ENCODE data around the gene CNOT1.
A peak's percentile ranks its signal among the peaks of the same experiment; 100 is the strongest.
"Not testable (repeated sequence)": the region's sequence is repeated elsewhere in the genome, so short reads cannot be mapped to it uniquely, and the experiment has no call there.

CNOT1 gene

DNA sequence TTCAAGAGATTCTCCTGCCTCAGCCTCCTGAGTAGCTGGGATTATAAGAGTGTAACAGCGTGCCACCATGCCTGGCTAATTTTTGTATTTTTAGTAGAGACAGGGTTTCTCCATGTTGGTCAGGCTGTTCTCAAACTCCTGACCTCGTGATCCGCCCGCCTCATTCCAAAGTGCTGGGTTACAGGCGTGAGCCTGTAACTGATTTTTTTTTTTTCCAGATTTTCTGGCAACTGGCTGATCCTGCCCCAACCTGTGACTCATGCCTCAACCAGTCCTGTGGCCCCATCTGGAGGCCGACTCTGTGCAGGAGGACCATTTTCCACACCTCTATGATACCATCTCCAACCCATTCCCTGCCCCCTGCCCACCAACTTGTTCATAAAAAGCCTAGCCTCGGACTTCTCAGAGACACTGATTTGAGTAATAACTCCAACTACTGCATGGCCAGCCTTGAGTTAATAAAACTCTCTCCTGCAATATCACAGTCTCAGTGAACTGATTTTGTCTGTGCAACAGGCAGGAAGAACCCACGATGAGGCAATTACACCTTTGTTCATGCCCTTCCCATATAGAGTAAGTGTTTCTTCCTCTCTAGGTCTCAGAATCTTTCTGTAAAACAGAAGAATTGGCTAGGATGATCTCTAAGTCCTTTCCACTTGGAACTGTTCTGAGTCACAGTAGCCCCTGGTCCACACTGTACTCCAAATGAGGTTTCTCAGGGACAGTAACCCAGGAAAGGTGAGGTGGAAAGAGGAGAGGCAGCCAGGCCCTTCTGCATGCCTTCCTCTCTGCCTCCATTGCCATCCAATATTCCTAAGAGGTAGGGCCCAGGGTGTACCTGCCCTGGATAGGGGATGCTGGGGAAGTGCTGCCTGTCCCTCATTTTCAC is 8.8 kb upstream of the CNOT1 start:
- peak; percentile 11 for DNase-seq

DNA sequence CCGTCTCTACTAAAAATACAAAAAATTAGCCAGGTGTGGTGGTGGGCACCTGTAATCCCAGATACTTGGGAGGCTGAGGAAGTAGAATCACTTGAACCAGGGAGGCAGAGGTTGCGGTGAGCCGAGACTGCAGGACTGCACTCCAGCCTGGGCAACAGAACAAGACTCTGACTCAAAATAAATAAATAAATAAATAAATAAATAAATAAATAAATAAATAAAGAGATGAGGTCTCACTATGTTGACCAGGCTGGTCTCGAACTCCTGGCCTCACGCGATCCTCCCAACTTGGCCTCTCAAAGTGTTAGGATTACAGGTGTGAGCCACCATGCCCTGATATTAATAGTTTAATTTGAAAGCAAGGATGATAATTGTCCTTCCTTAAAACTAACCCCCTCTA is 7.4 kb upstream of the CNOT1 start:
- not testable (repeated sequence) for DNase-seq

DNA sequence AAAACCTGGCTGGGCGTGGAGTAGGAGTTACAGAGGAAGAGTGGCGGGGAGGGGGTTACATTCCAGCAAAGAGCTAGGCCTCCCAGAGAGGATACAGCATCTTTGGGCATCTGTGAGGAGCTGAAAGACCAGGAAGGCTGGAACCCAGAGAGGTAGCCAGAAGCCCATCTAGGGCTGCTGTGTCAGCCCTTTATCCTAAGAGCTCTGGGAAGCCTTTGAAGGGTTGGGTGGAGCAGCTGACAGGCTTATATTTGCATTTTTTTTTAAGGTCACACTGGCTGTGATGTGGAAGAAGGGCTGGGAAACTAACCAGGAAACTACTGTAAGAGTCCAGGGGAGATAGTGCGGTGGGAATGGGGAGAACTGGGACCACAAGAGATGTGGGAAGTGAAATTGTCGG is 6.8 kb upstream of the CNOT1 start:
- DNase-seq, result no peak

DNA sequence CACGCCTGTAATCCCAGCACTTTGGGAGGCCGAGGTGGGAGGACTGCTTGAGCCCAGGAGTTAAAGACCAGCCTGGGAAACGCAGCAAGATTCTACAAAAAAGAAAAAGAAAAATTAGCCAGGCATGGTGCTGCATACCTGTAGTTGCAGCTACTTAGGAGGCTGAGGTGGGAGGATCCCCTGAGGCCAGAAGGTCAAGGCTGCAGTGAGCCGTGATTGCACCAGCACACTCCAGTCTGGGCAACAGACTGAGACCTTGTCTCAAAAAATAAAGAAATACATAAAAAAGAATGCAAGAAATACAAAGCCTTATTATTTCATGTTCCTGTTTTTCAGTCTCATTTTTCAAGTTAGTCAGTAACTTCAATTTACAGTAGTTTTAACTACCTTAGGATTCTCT is 5.9 kb upstream of the CNOT1 start:
- DNase-seq, result no peak

DNA sequence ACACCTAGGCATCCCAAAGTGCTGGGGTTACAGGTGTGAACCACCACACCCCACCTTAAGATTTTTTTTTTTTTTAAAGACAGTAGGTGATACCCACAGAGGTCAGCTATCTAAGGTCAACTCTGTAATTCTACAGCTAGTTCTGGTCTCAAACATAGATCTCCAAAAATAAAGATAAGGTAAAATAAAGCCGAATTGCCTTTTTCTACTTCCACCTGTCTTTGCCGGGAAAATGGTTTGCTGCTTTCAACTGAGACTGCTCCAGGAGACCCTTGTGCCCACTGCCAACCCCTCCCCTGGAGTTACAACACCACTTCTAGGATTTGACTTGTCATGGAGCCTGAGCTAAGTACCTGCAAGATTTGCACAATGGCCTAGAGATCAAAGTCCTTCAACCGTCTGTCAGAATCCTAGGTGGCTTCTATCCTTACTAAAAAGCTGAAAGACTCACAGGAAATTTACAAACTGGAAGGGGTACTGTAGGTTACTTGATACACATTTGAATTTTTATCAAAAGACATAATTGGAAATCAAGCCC is 4.7 kb upstream of the CNOT1 start:
- DNase-seq, result no peak

DNA sequence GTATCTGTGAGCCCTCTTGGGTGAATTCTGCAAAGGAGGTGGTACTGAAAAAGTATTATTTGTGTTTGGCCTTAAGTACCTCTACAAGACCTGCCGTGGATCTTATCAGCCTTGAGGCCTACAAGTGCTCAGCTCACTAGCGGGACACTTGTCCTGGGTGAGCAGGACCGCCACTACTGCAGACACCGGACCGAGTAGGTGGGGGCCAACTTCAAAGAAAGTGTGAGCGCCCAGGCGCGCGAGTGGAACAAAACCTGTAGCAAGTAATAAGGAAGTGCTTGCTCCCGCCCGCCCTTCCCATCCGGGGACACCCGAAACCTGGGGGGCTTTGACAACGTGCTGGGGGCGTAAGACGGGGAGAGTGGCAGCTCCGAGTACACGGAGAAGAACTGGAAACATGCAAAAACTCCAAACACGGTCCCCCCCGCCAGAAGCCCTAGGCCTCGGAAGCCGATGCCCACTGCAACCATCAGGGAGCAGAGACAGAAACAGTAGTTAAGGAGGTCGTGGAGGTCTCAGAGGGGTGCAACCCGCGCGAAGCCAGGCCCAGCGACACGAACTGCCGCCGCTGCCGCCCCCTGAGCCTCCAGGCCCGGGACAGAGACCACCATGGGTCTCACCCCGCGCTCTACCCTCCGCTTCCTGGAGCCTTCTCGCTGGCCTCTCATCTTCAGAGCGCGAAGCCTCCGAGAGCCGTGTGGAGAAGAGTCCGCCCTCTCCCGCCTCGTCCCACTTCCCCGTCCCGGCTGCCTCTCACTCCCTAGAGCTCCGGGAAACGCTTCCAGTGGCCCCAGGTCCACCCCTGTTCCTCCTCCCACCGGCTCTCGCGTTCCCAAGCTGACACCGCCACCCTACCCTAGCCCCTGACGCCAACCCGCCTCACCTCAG is 537 bp downstream of the CNOT1 start:
- DNase-seq, result peak; percentile 61

DNA sequence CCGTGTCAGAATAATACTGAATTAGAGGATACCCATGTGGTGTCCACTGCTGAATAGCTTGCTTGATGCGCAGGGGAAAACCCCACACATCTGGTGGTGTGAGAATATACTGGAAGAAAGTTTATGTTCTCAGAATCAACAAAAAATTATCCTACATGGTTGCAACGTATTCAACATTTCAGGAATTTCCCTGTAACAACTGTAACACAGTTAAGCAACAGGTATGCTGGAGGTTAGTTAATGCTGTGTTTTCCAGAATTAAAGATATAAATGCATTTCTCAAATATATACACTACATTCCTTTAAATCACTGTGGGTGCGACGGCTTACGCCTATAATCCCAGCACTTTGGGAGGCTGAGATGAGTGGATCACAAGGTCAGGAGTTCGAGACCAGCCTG is 5.4 kb downstream of the CNOT1 start:
- DNase-seq, result no peak

DNA sequence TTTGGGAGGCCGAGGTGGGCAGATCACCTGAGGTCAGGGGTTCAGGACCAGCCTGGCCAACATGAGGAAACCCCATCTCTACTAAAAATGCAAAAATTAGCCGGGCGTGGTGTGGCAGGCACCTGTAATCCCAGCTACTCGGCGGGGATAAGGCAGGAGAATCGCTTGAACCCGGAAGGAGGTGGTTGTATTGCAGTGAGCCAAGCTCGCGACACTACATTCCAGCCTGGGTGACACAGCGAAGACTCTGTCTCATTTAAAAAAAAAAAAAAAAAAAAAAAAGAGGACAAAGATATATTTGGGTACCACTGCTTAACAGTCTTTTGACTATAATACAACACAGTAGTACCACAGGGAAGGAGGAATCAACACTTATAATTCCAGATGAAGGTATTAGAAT is 9.2 kb downstream of the CNOT1 start:
- no peak for DNase-seq

DNA sequence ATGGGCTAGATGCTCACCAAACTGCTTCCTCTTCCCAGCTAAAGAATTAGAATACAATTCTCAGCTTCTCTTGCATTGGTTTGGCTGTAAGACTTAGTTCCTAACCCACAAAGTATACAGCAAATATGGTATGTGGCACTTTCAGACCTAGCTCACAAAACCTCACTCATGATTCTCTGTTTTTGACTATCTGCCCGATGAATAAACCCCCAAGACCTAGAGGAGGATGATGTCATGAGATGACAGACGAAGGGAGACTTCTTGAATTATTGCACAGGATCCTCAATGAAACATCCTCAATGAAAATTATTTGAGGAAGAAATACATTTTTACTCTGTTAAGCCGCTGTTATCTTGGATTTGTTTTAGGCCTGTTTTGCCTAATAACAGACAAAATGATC is 14.3 kb downstream of the CNOT1 start:
- no peak for DNase-seq

DNA sequence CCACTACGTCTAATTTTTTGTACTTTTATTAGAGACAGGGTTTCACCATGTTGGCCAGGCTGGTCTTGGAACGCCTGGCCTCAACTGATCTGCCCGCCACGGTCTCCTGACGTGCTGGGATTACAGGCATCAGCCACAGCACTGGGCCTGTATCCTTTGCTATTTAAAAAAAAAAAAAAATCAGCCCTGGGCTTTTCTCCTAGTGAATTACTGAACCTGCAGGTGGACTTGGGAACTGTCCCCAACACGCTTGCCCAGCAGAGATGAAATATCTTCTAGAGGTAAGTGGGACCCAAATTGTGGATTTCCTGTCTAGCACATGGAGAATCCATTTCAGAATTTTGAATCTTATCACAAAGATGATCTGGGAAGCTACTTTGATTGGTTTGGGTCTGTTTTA is 14.8 kb downstream of the CNOT1 start:
- DNase-seq, result no peak

DNA sequence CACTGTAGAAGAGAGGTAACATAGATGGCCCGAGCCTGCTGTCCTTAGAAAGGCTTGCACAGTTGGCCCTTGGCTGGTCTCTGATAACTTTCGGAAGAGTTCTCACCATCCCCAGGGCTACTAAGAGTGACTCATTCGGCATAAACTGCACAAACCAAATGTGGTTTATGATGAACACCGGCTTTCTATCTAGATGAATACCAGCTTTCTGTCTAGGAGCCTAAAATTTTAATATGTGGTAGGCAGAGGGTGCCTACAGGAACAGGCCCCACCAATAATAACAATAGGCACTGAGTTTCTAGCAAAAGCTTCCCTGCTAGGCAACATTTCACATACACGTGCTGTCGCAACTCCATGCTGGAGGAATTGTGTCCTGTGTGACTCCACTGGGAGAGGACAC is 15.4 kb downstream of the CNOT1 start:
- no peak for DNase-seq

DNA sequence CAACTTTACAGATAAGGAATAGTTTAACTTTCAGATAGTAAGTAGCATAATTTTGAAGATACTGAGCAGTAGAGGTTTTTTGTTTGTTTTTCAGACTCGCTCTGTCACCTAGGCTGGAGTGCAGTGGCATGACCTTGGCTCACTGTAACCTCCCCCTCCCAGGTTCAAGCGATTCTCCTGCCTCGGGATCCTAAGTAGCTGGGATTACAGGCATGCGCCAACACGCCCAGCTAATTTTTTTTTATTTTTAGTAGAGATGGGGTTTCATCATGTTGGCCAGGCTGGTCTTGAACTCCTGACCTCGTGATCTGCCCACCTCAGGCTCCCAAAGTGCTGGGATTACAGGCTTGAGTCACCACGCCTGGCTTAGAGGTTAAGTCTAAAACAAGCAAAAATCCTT is 16.7 kb downstream of the CNOT1 start:
- not testable (repeated sequence) for DNase-seq

DNA sequence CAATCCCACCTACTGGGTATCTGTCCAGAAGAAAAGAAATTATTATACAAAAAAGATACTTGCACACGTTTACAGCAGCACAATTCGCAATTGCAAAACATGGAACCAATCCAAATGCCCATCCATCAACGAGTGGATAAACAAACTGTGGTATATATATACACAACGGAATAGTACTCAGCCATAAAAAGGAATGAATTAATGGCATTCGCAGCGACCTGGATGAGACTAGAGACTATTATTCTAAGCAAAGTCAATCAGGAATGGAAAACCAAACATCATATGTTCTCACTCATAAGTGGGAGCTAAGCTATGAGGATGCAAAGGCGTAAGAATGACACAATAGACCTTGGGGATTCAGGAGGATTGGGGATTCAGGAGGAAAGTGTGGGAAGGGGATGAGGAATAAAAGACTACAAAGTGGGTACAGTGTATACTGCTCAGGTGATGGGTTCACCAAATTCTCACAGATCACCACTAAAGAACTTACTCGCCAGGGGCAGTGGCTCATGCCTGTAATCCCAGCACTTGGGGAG is 21.0 kb downstream of the CNOT1 start:
- no peak for DNase-seq

DNA sequence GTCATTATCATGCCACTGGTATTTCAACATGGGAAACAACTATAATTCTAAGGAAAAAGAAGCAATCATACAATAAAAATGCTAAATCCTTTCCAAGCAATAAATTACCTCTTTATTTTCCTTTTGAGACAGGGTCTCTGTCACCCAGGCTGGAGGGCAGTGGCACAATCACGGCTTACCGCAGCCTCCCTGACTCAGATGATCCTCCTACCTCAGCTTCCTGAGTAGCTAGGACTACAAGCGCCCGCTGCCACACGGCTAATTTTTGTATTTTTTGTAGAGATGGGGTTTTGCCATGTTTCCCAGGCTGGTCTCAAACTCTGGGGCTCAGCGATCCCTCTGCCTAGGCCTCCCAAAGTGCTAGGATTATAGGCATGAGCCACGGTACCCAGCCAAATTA is 24.1 kb downstream of the CNOT1 start:
- no peak for DNase-seq

DNA sequence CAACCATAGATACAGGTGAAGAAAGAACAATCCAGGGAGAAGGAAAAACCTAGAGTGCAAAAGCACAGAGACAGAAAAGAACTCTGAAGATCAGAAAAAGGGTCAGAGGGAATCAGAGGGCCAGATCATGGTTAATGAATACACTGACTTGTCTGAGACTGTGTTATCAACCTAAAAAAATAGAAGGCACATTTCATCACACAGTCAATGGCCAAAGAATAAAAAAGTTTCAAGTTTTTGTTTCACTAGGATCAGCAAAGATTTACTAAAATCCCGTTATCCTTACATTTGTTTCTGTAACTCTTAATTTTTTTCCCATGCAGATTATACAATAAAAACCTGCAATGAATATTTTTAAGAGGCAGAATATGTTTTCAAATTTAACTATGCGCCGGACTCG is 38.5 kb downstream of the CNOT1 start:
- DNase-seq, result no peak

DNA sequence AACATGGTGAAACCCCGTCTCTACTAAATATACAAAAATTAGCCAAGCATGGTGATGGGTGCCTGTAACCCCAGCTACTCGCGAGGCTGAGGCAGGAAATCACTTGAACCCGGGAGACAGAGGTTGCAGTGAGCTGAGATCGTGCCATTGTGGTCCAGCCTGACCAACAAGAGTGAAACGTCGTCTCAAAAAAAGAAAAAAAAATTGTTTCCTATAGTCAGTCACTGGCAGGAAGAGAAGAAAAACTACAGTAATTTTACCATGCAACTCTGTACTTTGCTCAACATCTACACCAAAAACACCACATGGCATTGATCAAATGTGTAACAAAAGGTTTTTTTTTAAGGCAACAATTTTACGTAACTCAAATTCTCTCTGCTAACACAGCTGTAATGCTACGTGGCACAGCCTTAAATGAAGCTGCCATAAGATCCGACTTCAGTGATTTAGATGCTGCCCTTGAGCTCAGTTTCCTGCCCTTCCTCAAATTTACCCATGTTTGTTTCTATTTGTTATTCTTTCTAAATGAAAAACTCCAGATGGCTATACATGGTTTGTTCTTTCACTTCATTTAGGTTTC is 40.2 kb downstream of the CNOT1 start:
- DNase-seq, result no peak

DNA sequence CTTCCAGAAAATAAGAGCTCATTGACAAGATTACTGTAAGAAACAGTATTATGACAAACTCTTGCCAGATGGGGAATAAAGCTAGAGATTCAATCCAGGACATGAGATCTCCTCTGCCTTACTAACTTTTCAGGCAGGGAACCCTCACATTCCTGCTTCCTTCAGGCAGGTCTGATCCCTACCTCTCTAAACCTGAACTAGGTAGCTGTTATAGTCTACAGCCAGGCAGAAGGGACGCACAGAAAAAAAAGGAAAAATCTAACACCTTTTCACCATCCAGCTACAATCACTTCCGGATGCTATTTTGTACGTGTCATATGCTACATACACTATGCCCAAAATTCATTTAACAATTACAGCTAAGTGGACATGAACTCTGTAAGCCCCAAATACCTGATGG is 41.2 kb downstream of the CNOT1 start:
- no peak for DNase-seq

DNA sequence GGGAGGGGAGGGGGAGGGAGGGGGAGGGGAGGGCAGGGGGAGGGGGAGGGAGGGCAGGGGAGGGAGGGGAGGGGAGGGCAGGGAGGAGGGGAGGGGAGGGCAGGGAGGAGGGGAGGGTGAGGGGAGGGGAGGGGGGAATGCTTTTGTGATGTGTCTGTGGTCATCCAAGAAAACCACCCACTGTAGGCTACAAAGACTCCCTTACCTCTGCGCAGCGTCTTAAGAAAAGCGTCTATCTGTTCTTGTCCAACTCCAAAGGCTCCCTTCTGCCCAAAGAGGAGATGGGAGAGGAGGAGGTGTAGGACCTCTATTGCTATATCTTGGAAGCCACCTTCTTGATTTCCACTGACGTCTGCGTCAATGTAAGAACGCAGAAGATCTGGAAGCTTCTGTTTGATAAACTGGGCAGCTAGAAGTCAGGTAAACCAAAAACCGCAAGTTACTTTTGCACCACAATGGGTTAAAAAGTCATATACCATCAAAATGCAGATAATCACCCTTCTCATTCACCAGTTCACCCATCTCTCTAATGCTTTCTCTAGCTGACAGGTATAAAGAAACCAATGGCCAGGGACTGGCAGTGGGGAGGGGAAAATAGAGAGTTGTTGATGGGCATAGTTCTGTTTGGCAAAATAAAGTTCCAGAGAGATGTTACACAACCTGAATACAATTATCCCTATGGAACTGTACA is 43.1 kb downstream of the CNOT1 start:
- DNase-seq, result no peak

DNA sequence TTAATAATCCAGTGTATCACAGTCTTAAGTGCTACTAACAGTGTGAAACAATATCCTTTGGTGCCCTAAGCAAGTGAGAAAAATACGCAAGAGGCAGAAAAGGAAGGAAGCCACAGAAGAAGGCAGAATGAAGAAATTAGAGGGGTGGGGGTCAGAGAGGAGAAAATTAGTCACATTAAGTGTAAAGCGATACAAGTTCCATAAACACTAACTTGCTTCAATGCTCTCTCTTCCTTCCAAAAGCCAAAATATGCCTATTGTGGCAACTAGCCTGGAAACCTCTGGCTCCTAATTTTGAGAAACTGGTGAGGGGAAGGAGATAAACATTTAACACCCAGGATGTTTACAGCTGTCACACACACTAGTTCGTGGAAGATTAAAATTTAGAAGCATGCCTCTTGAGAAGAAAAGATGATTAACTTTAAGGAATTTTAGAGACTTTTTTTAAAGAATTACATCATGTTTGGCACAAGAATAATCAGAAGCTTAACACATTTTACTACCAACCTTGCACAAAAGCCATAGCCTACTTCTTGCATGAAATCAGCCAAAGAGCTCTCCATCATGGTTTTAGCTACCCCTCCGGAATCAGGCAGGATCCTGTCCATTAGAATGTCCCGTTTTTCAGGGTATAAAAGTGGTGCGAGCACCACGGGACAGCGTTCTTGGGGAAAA is 44.7 kb downstream of the CNOT1 start:
- DNase-seq, result no peak

DNA sequence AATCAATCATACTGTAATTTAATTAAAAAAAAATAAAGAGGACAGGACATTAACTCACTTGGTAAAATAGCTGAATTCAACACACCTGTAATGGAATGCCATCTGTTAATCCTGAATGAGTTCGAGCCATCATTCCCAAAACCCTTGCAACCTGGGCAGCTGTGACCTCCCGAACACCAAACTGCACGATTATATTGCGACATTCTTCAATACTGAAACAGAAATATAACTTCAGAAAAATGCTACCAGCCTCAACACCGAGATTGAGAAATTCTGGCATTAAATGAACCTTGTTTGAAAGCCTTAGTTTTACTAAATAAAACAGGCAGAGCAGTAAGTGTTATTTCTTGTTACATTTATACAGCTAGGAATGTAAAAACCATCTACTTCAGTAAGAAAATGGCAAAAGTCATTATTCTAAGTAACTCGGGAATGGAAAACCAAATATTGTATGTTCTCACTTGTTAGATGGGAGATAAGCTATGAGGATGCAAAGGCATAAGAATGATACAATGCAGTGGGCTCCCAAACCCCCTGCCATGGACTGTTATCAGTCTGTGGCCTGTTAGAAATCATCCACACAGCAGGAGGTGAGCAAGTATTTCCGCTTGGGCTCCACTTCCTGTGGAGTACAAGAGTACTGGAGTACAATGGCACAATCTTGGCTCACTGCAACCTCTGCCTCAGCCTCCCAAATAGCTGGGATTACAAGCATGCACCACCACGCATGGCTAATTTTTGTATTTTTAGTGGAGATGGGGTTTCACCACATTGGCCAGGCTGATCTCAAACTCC is 46.5 kb downstream of the CNOT1 start:
- no peak for DNase-seq

DNA sequence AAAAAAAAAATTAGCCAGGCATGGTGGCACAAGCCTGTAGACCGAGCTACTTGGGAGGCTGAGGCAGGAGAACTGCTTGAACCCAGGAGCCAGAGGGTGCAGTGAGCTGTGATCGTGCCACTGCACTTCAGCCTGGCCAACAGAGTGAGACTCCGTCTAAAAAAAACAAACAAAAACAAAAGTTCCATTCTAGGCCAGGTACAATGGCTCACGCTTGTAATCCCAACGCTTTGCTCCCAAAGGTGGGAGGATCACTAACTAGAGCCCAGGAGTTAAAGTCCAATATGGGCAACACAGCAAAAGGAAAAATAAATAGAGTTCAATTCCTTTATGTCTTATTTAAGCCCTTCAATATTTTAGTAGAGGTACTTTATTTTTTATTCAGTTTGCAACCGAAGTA is 47.5 kb downstream of the CNOT1 start:
- no peak for DNase-seq

Data from OCI-M1 (cell line).